Aorta (tissue), 5 donors: ENCODE measurements around the gene PRKAR1B. TPM values are rescaled to one million over a fixed set of nuclear protein-coding genes. Genes with fewer than 3 reads are reported as not detected.
"Not testable (repeated sequence)": the region's sequence is repeated elsewhere in the genome, so short reads cannot be mapped to it uniquely, and the experiment has no call there.

ENCODE experiments used
- ATAC-seq: fragments of 200-7000 bp; cut with Tn5 transposase; one replicate; pipeline ENCODE4 v1.9.1; 2022; ENCODE audit warnings: moderate library complexity; ENCODE audit not compliant: low FRiP score
- DNase-seq, 2 donors: peaks; one replicate each; pipeline ENCODE4 v3.0.0-alpha.2; 2020
- H3K27ac ChIP-seq, 2 donors: one replicate each; pipeline ENCODE4 v1.5.1; 2013; ENCODE audit warnings: low read length in 2 of 2, mild to moderate bottlenecking in 2 of 2, moderate library complexity in 2 of 2, control low read depth in 1 of 2, inconsistent platforms in 1 of 2, low read depth in 1 of 2
- H3K27me3 ChIP-seq, 2 donors: one replicate each; pipeline ENCODE4 v1.6.1; 2013; ENCODE audit warnings: control low read depth in 1 of 2, low read length in 1 of 2, mild to moderate bottlenecking in 1 of 2, moderate library complexity in 1 of 2; ENCODE audit not compliant: insufficient read depth in 2 of 2, control insufficient read depth in 1 of 2
- H3K36me3 ChIP-seq, 2 donors: one replicate each; pipeline ENCODE4 v1.6.1; 2013; ENCODE audit warnings: control low read depth in 1 of 2, low read length in 1 of 2, mild to moderate bottlenecking in 1 of 2; ENCODE audit not compliant: insufficient read depth in 2 of 2, control insufficient read depth in 1 of 2
- H3K4me1 ChIP-seq, 2 donors: one replicate each; pipeline ENCODE4 v1.6.1; 2013; ENCODE audit warnings: low read length in 2 of 2, control low read depth in 1 of 2, mild to moderate bottlenecking in 1 of 2, moderate library complexity in 1 of 2; ENCODE audit not compliant: insufficient read depth in 2 of 2, control insufficient read depth in 1 of 2
- H3K4me3 ChIP-seq, 2 donors: one replicate each; pipeline ENCODE4 v1.5.1; 2013; ENCODE audit warnings: low read length in 2 of 2, control low read depth in 1 of 2, mild to moderate bottlenecking in 1 of 2
- H3K9me3 ChIP-seq: one replicate; pipeline ENCODE4 v1.6.1; 2013; ENCODE audit warnings: mild to moderate bottlenecking, low read length; ENCODE audit not compliant: control insufficient read depth
- whole genome bisulfite sequencing, 2 donors: extraction: QIAGEN DNeasy Blood & Tissue Kit; methylation state at CpG; one replicate each; pipeline ENCODE4 v1.1.7; 2013; 5-methylcytosine and 5-hydroxymethylcytosine counted together
- intact Hi-C, 2 donors: fragments of 100-400 bp; cut with DNase I; formaldehyde crosslinking; loops; one replicate each; pipeline versions ENCODE4 v1.14.2 to v1.15.0; 2022
- polyA plus RNA-seq, 2 donors: library from polyadenylated mRNA; stranded (reverse); fragments of 200-250 nt; gene quantifications; one replicate each; pipeline ENCODE4 v1.2.3, GENCODE V29; 2013
- total RNA-seq, 2 donors: library from RNA; stranded (reverse); fragmentation: NEBNext Ultra II Directional; extraction: Animal tissue kit (Norgen Biotek cat#: 25700); gene quantifications; one replicate each; pipeline ENCODE4 v1.2.1, GENCODE V29; 2021
- donor health status: healthy with polysubstance abuse.
- donor health status: Bipolar disorder and iron deficiency.
- donor health status: DM: no; HTN: no; CAD: no.
- donor health status: DM: no; HTN: no; CAD: no.
- donor health status: DM: yes; HTN: yes; CAD: no.

PRKAR1B gene
- total and polyA plus RNA-seq, 4 donors = 6.6 to 16.2 (median 14.1) TPM

- intact Hi-C loops = loop anchor here (2.0 to 5.0 kb wide), 2 partner anchors 313 to 314 kb away; no protein-coding TSS in a partner anchor
- not testable (repeated sequence) for H3K27me3 ChIP-seq, H3K4me3 ChIP-seq, H3K27ac ChIP-seq, H3K9me3 ChIP-seq, H3K36me3 ChIP-seq, H3K4me1 ChIP-seq, ATAC-seq
- peak in 1 of 2 donors; percentile 52 for DNase-seq
- 94 to 95% methylated on average over 71 to 81 of the region's 81 CpGs for WGBS, 2 donors
Measured at GRCh38 chr7:635687-636382, 91.2 kb downstream of the PRKAR1B start.

GRCh38 chr7:635227-635626, 91.9 kb downstream of the PRKAR1B start:
- Histone ChIP-seq H3K9me3 (no peaks in the 10 kb centered on the region), H3K27me3 (no peaks in the 10 kb centered on the region), H3K4me1 (no peaks in the 10 kb centered on the region), H3K27ac (no peak overlapping the region), H3K36me3 (no peaks in the 10 kb centered on the region), H3K4me3 (no peak overlapping the region)
- intact Hi-C loops = loop anchor here in 1 of 2 donors (5.0 kb wide), 1 partner anchor 313 kb away; no protein-coding TSS in a partner anchor
- DNase-seq (peak in 1 of 2 donors; percentile 67), ATAC-seq (no peak)
- 77 to 83% methylated on average over 12 of the region's 12 CpGs for WGBS, 2 donors

- Histone ChIP-seq H3K36me3 (no peaks in the 10 kb centered on the region), H3K4me1 (no peaks in the 10 kb centered on the region), H3K27ac (no peak overlapping the region), H3K27me3 (no peaks in the 10 kb centered on the region), H3K9me3 (no peaks in the 10 kb centered on the region), H3K4me3 (no peak overlapping the region)
- intact Hi-C loops = no loop called here
- ATAC-seq (no peak), DNase-seq (peak in 1 of 2 donors; percentile 40)
- WGBS, 2 donors = 96 to 97% methylated on average over 12 of the region's 12 CpGs
Measured at GRCh38 chr7:633381-634018, 93.6 kb downstream of the PRKAR1B start.

GRCh38 chr7:632831-633210, 94.3 kb downstream of the PRKAR1B start:
- no peak for DNase-seq
- intact Hi-C loops = no loop called here

GRCh38 chr7:631964-632830, 94.9 kb downstream of the PRKAR1B start:
- ATAC-seq (no peak), DNase-seq (peak in 1 of 2 donors; percentile 70)
- Histone ChIP-seq H3K9me3 (no peaks in the 10 kb centered on the region), H3K36me3 (no peaks in the 10 kb centered on the region), H3K27ac (no peak overlapping the region), H3K4me3 (no peak overlapping the region), H3K4me1 (no peaks in the 10 kb centered on the region), H3K27me3 (no peaks in the 10 kb centered on the region)
- 95 to 96% methylated on average over 39 of the region's 39 CpGs for whole genome bisulfite sequencing, 2 donors
- intact Hi-C loops = no loop called here

More at GRCh38 chr7:632831-633210, 94.3 kb downstream of the PRKAR1B start:
- Histone ChIP-seq H3K9me3 (no peaks in the 10 kb centered on the region), H3K36me3 (no peaks in the 10 kb centered on the region), H3K4me1 (no peaks in the 10 kb centered on the region), H3K4me3 (no peak overlapping the region), H3K27me3 (no peaks in the 10 kb centered on the region), H3K27ac (no peak overlapping the region)
- 95 to 97% methylated on average over 23 of the region's 23 CpGs for WGBS, 2 donors
- no peak for ATAC-seq

- intact Hi-C loops = no loop called here
Measured at GRCh38 chr7:631291-631711, 95.8 kb downstream of the PRKAR1B start.

GRCh38 chr7:630539-630938, 96.5 kb downstream of the PRKAR1B start:
- H3K36me3 ChIP-seq = no peaks in the 10 kb centered on the region
- no peaks in the 10 kb centered on the region for H3K9me3 ChIP-seq
- DNase-seq (no peak), ATAC-seq (no peak)
- H3K4me1 ChIP-seq = no peaks in the 10 kb centered on the region
- no peak overlapping the region for H3K27ac ChIP-seq
- H3K4me3 ChIP-seq = no peak overlapping the region
- 79% methylated on average over 5 of the region's 5 CpGs for WGBS, 2 donors
- intact Hi-C loops = no loop called here
- no peaks in the 10 kb centered on the region for H3K27me3 ChIP-seq

More at GRCh38 chr7:631291-631711, 95.8 kb downstream of the PRKAR1B start:
- Histone ChIP-seq H3K27me3 (no peaks in the 10 kb centered on the region), H3K4me1 (no peaks in the 10 kb centered on the region), H3K4me3 (no peak overlapping the region), H3K9me3 (no peaks in the 10 kb centered on the region), H3K36me3 (no peaks in the 10 kb centered on the region), H3K27ac (no peak overlapping the region)
- WGBS, 2 donors = 95% methylated on average over 17 of the region's 17 CpGs
- DNase-seq (peak in 1 of 2 donors; percentile 50), ATAC-seq (no peak)

- DNase-seq (peak in 1 of 2 donors; percentile 71), ATAC-seq (no peak)
- no peaks in the 10 kb centered on the region for H3K4me1 ChIP-seq
- H3K9me3 ChIP-seq = peaks cover 2% of the 10 kb centered on the region
- WGBS, 2 donors = 97 to 98% methylated on average over 12 of the region's 12 CpGs
- H3K4me3 ChIP-seq = no peak overlapping the region
- no peaks in the 10 kb centered on the region for H3K27me3 ChIP-seq
- H3K27ac ChIP-seq = no peak overlapping the region
- intact Hi-C loops = no loop called here
- H3K36me3 ChIP-seq = no peaks in the 10 kb centered on the region
Measured at GRCh38 chr7:630111-630511, 97.0 kb downstream of the PRKAR1B start.
